Trophoblast cell (in vitro differentiated cells and primary cell): Measurements from ENCODE around the gene OR10H1.
"Not testable (repeated sequence)": the region's sequence is repeated elsewhere in the genome, so short reads cannot be mapped to it uniquely, and the experiment has no call there.

ENCODE experiments used
- DNase-seq, 2 donors: peaks; one replicate each; pipeline ENCODE4 v3.0.0-alpha.2; 2016
- H2AFZ ChIP-seq: 2 replicates; pipeline ENCODE4 v1.6.1; 2013; ENCODE audit warnings: low read length, moderate library complexity, mild to moderate bottlenecking; ENCODE audit not compliant: insufficient read depth, poor library complexity
- H2AK5ac ChIP-seq: 2 replicates; pipeline ENCODE4 v1.6.1; 2013; ENCODE audit warnings: mild to moderate bottlenecking, low read length
- H2BK120ac ChIP-seq: 2 replicates; pipeline ENCODE4 v1.6.1; 2013; ENCODE audit warnings: low read length, mild to moderate bottlenecking, moderate library complexity; ENCODE audit not compliant: insufficient read depth, poor library complexity
- H2BK12ac ChIP-seq: 2 replicates; pipeline ENCODE4 v1.6.1; 2013; ENCODE audit warnings: mild to moderate bottlenecking, low read length, moderate library complexity
- H2BK5ac ChIP-seq: 2 replicates; pipeline ENCODE4 v1.6.1; 2013; ENCODE audit warnings: low read length, low read depth, moderate library complexity, mild to moderate bottlenecking; ENCODE audit not compliant: poor library complexity
- H3K14ac ChIP-seq: 2 replicates; pipeline ENCODE4 v1.6.1; 2013; ENCODE audit warnings: mild to moderate bottlenecking, low read length
- H3K18ac ChIP-seq: 2 replicates; pipeline ENCODE4 v1.6.1; 2013; ENCODE audit warnings: mild to moderate bottlenecking, low read length
- H3K23ac ChIP-seq: 2 replicates; pipeline ENCODE4 v1.6.1; 2013; ENCODE audit warnings: low read length
- H3K27ac ChIP-seq: 2 replicates; pipeline ENCODE4 v1.5.1; 2013; ENCODE audit warnings: low read depth, mild to moderate bottlenecking, inconsistent platforms, low read length, moderate library complexity
- H3K27me3 ChIP-seq: 2 replicates; pipeline ENCODE4 v1.6.1; 2013; ENCODE audit warnings: inconsistent platforms, mild to moderate bottlenecking, low read length, moderate library complexity; ENCODE audit not compliant: insufficient read depth
- H3K36me3 ChIP-seq, 2 experiments: 1 replicate in 1 of 2; 2 replicates in 1 of 2; pipeline ENCODE4 v1.6.1; 2013; ENCODE audit warnings: low read length in 2 of 2, mild to moderate bottlenecking in 2 of 2, moderate library complexity in 1 of 2; ENCODE audit not compliant: insufficient read depth in 2 of 2, control insufficient read depth in 1 of 2
- H3K4ac ChIP-seq: 2 replicates; pipeline ENCODE4 v1.6.1; 2013; ENCODE audit warnings: low read depth, mild to moderate bottlenecking, low read length, moderate library complexity
- H3K4me1 ChIP-seq, 2 experiments: 1 replicate in 1 of 2; 2 replicates in 1 of 2; pipeline ENCODE4 v1.6.1; 2013; ENCODE audit warnings: low read length in 2 of 2, mild to moderate bottlenecking in 2 of 2, moderate library complexity in 1 of 2; ENCODE audit not compliant: insufficient read depth in 2 of 2, control insufficient read depth in 1 of 2
- H3K4me2 ChIP-seq: 2 replicates; pipeline ENCODE4 v1.6.1; 2013; ENCODE audit warnings: inconsistent platforms, mild to moderate bottlenecking, low read length, moderate library complexity
- H3K4me3 ChIP-seq: 2 replicates; pipeline ENCODE4 v1.5.1; 2013; ENCODE audit warnings: mild to moderate bottlenecking, low read depth, low read length, inconsistent platforms
- H3K79me1 ChIP-seq: one replicate; pipeline ENCODE4 v1.6.1; 2013; ENCODE audit warnings: low read length
- H3K79me2 ChIP-seq: 2 replicates; pipeline ENCODE4 v1.6.1; 2013; ENCODE audit warnings: low read length, mild to moderate bottlenecking; ENCODE audit not compliant: control insufficient read depth, insufficient read depth, poor library complexity
- H3K9ac ChIP-seq: 2 replicates; pipeline ENCODE4 v1.6.1; 2013; ENCODE audit warnings: mild to moderate bottlenecking, low read length
- H3K9me3 ChIP-seq: 2 replicates; pipeline ENCODE4 v1.6.1; 2013; ENCODE audit warnings: low read depth, mild to moderate bottlenecking, control low read depth, inconsistent platforms, low read length; ENCODE audit not compliant: insufficient read depth
- H4K12ac ChIP-seq: 2 replicates; pipeline ENCODE4 v1.6.1; 2013; ENCODE audit warnings: low read depth, mild to moderate bottlenecking, low read length, moderate library complexity
- H4K8ac ChIP-seq: 2 replicates; pipeline ENCODE4 v1.6.1; 2013; ENCODE audit warnings: low read depth, mild to moderate bottlenecking, low read length, moderate library complexity
- H4K91ac ChIP-seq: one replicate; pipeline ENCODE4 v1.6.1; 2013; ENCODE audit warnings: low read depth, mild to moderate bottlenecking, low read length, moderate library complexity
- WGBS: extraction: QIAGEN DNeasy Blood & Tissue Kit; methylation state at CpG from one replicate; pipeline ENCODE4 v1.1.7; 2013; ENCODE audit warnings: missing lambda C conversion rate; ENCODE audit not compliant: insufficient read length, insufficient coverage; ENCODE audit errors: extremely low coverage; 5-methylcytosine and 5-hydroxymethylcytosine counted together

The OR10H1 gene

GRCh38 chr19:15839888-15840287, 24.4 kb upstream of the OR10H1 start:
- H3K4ac ChIP-seq, H4K8ac ChIP-seq, H3K14ac ChIP-seq, H2BK12ac ChIP-seq, H3K4me3 ChIP-seq, H3K9ac ChIP-seq, H2AK5ac ChIP-seq, H2BK5ac ChIP-seq, H2AFZ ChIP-seq, H3K9me3 ChIP-seq, DNase-seq, H3K27ac ChIP-seq, H3K27me3 ChIP-seq, H3K79me2 ChIP-seq, H3K4me2 ChIP-seq, H3K4me1 ChIP-seq, H3K23ac ChIP-seq, H3K79me1 ChIP-seq, H2BK120ac ChIP-seq, H3K18ac ChIP-seq, H4K91ac ChIP-seq, H3K36me3 ChIP-seq, H4K12ac ChIP-seq: not testable (repeated sequence)
- no CpG with 5 or more reads among the region's 4 CpGs for WGBS

- H3K14ac ChIP-seq: no peak overlapping the region
These were observed 22.9 kb upstream of the OR10H1 start for GRCh38 chr19:15838351-15838750.

DNA sequence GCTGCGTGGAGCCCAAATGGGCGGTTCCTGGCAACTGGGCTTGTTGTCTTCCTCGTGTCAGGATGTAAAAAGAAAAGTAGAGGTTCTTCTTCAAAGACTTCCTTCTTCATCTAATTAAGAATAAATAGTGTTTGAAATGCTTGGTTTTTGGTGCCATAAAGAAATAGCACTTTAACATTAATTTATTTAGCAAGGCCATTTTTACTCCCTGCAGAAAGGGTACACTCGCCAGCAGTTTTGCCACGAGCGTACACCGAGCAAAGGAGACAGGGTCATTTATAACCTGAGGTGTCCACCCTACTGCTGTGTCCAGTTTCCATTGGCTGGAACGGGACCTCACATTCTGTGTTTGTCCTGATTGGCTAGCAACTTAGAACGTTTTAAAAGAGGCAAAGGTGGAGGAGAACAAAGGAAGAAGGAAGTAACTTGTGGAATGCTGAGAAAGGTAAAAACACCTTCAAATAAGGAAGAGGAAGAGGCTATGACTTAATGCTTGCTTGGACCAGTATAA, 21.8 kb upstream of the OR10H1 start:
- no CpG with 5 or more reads among the region's 9 CpGs for WGBS

More at GRCh38 chr19:15838351-15838750, 22.9 kb upstream of the OR10H1 start:
- Histone ChIP-seq H3K36me3 (peaks cover 0 to 4% of the 10 kb centered on the region in 2 experiments), H4K91ac (peak overlapping the region; percentile 13), H2AFZ (no peak overlapping the region), H3K4me3 (no peak overlapping the region), H3K4ac (no peak overlapping the region), H4K8ac (no peak overlapping the region), H3K4me2 (no peak overlapping the region), H3K79me2 (no peaks in the 10 kb centered on the region), H3K9ac (no peak overlapping the region), H4K12ac (no peak overlapping the region), H3K79me1 (peaks cover 19% of the 10 kb centered on the region), H3K27me3 (no peaks in the 10 kb centered on the region), H2BK120ac (no peak overlapping the region), H2AK5ac (no peak overlapping the region), H3K4me1 (peaks cover 3 to 4% of the 10 kb centered on the region in 2 experiments), H3K27ac (no peak overlapping the region), H2BK12ac (no peak overlapping the region), H2BK5ac (no peak overlapping the region), H3K18ac (no peak overlapping the region), H3K9me3 (peaks cover 6% of the 10 kb centered on the region), H3K23ac (no peak overlapping the region)
- DNase-seq: no peak
- WGBS: no CpG with 5 or more reads among the region's 3 CpGs

GRCh38 chr19:15836330-15837220, 21.1 kb upstream of the OR10H1 start:
- Histone ChIP-seq H3K36me3 (peaks cover 0 to 6% of the 10 kb centered on the region in 2 experiments), H2BK12ac (no peak overlapping the region), H3K4me2 (peak overlapping the region; percentile 61)

More for the DNA sequence above, 21.8 kb upstream of the OR10H1 start:
- H3K79me2 ChIP-seq: no peaks in the 10 kb centered on the region
- no peak overlapping the region for H2AFZ ChIP-seq
- H3K4ac ChIP-seq: no peak overlapping the region
- H2BK120ac ChIP-seq: no peak overlapping the region
- H3K23ac ChIP-seq: no peak overlapping the region
- DNase-seq: peak in 1 of 2 donors; percentile 52
- H4K12ac ChIP-seq: no peak overlapping the region
- H3K36me3 ChIP-seq: peaks cover 0 to 6% of the 10 kb centered on the region in 2 experiments
- no peak overlapping the region for H3K18ac ChIP-seq
- peaks cover 19% of the 10 kb centered on the region for H3K79me1 ChIP-seq
- peak overlapping the region; percentile 61 for H3K4me2 ChIP-seq
- no peak overlapping the region for H2AK5ac ChIP-seq
- H3K27me3 ChIP-seq: no peaks in the 10 kb centered on the region
- no peak overlapping the region for H3K14ac ChIP-seq
- no peak overlapping the region for H3K4me3 ChIP-seq
- H3K9ac ChIP-seq: no peak overlapping the region
- peaks cover 6% of the 10 kb centered on the region for H3K9me3 ChIP-seq
- H3K4me1 ChIP-seq: peaks cover 3 to 4% of the 10 kb centered on the region in 2 experiments
- no peak overlapping the region for H2BK5ac ChIP-seq
- peak overlapping the region; percentile 97 for H3K27ac ChIP-seq
- H2BK12ac ChIP-seq: no peak overlapping the region
- H4K91ac ChIP-seq: no peak overlapping the region
- peak overlapping the region; percentile 89 for H4K8ac ChIP-seq

More at GRCh38 chr19:15836330-15837220, 21.1 kb upstream of the OR10H1 start:
- Histone ChIP-seq H3K4ac (peak overlapping the region; percentile 48), H3K23ac (no peak overlapping the region), H3K79me2 (no peaks in the 10 kb centered on the region), H2AK5ac (peak overlapping the region; percentile 42), H3K79me1 (peaks cover 19% of the 10 kb centered on the region), H4K91ac (peak overlapping the region; percentile 97), H3K18ac (peak overlapping the region; percentile 89), H3K9me3 (peaks cover 3% of the 10 kb centered on the region), H3K27ac (peak overlapping the region; percentile 97), H3K14ac (peak overlapping the region; percentile 84), H2AFZ (peak overlapping the region; percentile 62), H3K27me3 (no peaks in the 10 kb centered on the region), H3K4me1 (peaks cover 3 to 4% of the 10 kb centered on the region in 2 experiments), H4K8ac (peak overlapping the region; percentile 89), H2BK120ac (peak overlapping the region; percentile 77), H3K4me3 (peak overlapping the region; percentile 65), H4K12ac (peak overlapping the region; percentile 55), H3K9ac (peak overlapping the region; percentile 74), H2BK5ac (peak overlapping the region; percentile 89)
- peak; percentile 95 to 98 for DNase-seq
- WGBS: no CpG with 5 or more reads among the region's 65 CpGs
